ENCODE results near the gene ZNF333.

ZNF333 gene

DNA sequence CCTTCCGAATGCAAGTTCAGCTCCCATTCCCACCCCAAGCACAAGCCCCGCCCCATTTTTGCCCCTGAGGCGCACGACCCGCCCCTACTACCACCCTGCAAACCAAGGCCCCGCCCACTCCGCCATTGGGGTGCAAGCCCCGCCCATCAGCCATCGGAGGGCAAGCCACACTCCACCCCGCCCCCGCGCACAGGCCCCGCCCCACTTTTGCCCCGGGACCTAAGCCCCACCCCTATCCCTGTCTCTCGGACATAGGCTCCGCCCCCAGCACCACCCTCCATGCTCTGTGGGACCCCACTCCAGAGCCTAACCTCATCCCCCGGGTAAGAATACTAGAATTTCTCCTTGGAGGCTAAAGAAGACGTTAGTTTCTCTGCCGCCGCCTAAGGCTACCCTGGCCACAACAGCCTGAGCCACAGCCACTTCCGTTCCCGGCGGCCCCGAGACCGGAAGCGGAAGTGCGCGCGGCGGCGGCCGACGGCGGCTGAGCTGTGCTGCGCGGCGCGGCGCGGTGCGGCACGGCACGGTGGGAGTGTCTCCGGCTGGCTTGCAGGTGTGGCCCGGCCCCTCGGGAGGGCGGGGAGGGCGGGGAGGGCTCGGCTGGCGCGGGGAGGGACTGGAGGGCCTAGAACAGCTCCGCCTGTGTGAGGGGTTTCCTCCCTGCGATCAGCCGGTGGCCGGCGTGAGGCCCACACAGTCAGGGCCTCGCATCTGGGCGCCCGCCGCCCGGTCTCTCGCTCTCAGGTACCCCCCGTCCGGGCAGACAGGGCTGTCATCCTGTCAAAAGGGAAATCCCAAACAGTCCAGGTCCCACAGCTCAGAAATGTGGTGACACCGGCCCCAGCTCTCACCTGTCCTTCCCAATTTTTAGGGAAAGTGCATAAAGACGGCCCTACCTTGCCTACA is at the start of gene ZNF333:
Gene ZNF333, plus strand, starts transcription at position 451 of the 906 bp plus-strand sequence. CDS start 3,444 bp downstream, outside the sequence.
- FAIRE-seq (peak; percentile 95), DNase-seq (ENCODE audit: insufficient read length, low spot score) (peak; percentile 94)

GRCh38 chr19:14648506-14648905 is 41.3 kb upstream of the ZNF333 start:
- FAIRE-seq, result no peak
- DNase-seq (ENCODE audit: insufficient read length, low spot score), result no peak

DNA sequence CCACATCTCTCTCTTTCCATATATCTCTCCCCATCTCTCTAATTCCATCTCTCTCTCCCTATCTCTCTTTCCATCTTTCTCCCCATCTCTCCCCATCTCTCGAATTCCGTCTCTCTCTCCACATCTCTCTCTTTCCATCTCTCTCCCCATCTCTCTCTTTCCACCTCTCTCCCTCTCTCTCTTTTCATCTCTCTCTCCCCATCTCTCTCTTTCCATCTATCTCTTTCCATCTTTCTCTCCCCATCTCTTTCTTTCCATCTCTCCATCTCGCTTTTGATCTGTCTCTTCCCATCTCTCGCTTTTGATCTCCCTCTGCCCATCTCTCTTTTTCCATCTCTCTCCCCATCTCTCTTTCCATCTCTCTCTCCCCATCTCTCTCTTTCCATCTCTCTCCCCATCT is 40.8 kb upstream of the ZNF333 start:
- no peak for FAIRE-seq
- no peak for DNase-seq (ENCODE audit: insufficient read length, low spot score)

DNA sequence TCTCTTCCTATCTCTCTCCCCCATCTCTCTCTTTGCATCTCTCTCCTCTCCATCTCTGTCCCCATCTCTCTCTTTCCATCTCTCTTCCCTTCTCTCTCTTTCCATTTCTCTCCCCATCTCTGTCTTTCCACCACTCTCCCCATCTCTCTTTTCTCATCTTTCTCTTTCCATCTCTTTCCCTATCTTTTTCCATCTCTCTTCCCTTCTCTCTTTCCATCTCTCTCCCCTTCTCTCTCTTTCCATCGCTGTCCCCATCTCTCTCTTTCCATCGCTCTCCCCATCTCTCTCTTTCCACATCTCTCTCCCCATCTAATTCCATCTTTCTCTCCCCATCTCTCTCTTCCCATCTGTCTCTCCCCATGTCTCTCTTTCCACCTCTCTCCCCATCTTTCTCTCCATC is 39.7 kb upstream of the ZNF333 start:
- no peak for DNase-seq (ENCODE audit: insufficient read length, low spot score)
- FAIRE-seq, result no peak

DNA sequence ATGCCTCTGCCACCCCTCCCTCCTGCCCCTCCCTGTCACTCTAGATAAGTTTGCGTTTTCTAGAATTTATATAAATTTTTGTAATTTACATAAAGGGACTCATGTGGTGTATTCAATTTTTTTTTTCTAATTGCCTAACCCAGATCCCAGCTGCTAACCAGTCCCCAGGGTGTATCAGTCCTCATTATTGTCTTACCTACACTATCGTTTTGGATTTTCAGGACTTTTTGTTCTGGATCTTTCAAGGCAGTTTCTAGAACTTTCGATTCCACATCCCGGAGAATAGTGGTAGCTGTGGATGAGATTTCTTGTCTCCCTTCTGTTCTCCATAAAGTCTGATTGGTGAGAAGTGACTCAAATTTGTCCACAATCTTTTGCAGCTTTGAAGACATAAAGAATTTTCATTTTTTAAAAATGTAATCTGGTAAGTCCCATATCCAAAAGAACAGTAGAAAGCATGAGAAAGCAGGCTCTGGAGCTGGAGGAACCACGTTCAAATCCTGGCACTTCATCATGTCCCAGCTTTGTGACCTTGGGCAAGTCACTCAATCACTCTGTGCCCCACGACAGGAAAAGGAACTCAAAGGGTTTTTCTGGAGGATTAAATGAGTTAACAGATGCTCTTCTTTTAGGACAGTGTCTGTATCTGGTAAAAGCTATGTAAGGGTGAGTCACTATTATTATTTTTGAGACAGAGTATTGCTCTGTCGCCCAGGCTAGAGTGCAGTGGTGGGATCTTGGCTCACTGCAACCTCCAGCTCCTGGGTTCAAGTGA is 34.9 kb upstream of the ZNF333 start:
- no peak for FAIRE-seq
- no peak for DNase-seq (ENCODE audit: insufficient read length, low spot score)

- FAIRE-seq, result no peak
- DNase-seq (ENCODE audit: insufficient read length, low spot score), result no peak
Observed at GRCh38 chr19:14655726-14656125, 34.1 kb upstream of the ZNF333 start.

- no peak for FAIRE-seq
- no peak for DNase-seq (ENCODE audit: insufficient read length, low spot score)
Observed at GRCh38 chr19:14659874-14660489, 29.9 kb upstream of the ZNF333 start.

- FAIRE-seq (no peak), DNase-seq (ENCODE audit: insufficient read length, low spot score) (no peak)
Observed at GRCh38 chr19:14661372-14661924, 28.4 kb upstream of the ZNF333 start.

DNA sequence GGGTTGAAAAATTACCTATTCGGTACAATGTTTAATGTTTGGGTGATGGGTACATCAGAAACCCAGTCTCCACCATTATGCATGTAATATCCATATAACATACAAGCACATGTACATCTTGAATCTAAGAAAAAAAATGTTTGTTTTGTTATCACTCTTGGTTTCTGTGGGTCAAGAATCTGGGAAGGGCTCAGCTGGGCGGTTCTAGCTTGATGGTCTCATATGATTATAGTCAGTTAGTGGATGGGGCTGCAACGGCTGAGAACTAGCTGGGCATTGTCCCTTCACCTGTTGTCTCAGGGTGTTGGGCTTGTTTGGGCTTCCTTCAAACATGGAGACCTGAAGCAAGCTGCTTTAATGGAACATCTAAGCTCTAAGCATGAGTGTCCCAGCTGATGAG is 19.9 kb upstream of the ZNF333 start:
- DNase-seq (ENCODE audit: insufficient read length, low spot score), result no peak
- no peak for FAIRE-seq

DNA sequence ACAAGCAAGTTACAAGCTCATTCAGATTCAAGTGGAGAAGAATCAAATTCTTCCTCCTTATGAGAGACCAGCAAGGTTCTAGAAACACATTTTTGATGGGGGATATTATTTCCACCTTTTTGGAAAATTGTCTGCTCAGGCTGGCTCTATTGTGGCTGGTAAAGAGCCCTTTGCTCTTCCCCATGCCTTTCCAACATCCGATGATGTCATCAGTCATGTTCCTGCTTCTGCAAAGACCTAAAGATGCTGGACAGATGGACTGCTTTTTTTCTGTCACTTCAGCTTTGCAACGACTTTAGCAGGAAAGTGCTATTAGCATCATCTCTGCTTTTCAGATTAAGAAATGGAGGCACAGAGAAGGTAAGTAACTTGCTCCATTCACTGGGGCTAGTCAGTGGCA is 19.4 kb upstream of the ZNF333 start:
- FAIRE-seq (no peak), DNase-seq (ENCODE audit: insufficient read length, low spot score) (no peak)

GRCh38 chr19:14672188-14672872 is 17.5 kb upstream of the ZNF333 start:
- no peak for DNase-seq (ENCODE audit: insufficient read length, low spot score)
- no peak for FAIRE-seq

- DNase-seq (ENCODE audit: insufficient read length, low spot score), result no peak
- no peak for FAIRE-seq
Observed at GRCh38 chr19:14673088-14673487, 16.8 kb upstream of the ZNF333 start.

DNA sequence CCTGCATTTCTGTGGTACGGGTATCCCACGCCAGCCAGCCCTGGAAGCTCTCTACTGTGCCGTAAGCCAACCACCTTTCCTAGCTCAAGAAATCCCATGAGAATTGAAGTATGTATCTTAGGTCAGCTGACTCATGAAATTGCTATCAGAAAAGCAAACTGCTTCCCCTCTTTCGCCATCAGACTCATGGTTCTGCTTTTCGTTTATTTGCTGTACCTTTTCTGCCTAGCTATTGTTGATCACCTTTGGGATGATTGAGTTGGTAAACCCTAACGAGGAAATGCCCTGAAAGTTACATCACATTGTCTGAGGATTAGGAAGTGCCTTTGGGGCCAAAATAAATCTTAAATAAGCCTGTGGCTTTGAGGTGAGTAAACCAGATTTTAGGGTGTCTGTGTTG is 15.1 kb upstream of the ZNF333 start, which contains the start of gene ADGRE3:
Gene ADGRE3, minus strand, starts transcription at position 81 of the 400 bp plus-strand sequence. Its CDS starts 74 bp downstream, at position 7.
- DNase-seq (ENCODE audit: insufficient read length, low spot score) (no peak), FAIRE-seq (no peak)

DNA sequence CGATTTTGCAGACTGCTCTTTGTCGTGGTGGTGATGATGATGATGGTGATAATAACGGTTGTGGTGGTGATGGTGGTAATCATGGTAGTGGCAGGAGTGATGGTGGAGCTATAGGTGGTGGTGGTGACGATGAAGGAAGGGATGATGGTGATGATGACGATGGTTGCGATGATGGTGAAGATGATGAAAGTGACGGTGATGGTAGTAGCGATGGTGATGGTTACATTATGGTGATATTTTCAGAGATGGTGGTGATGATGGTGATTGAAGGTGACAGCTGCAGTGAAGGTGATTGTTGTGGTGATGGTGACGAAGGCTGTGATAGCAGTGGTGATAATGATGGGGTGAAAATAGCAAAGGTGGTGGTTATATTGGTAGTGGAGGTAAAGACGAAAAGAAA is 13.1 kb upstream of the ZNF333 start:
- DNase-seq (ENCODE audit: insufficient read length, low spot score) (no peak), FAIRE-seq (peak; percentile 36)

DNA sequence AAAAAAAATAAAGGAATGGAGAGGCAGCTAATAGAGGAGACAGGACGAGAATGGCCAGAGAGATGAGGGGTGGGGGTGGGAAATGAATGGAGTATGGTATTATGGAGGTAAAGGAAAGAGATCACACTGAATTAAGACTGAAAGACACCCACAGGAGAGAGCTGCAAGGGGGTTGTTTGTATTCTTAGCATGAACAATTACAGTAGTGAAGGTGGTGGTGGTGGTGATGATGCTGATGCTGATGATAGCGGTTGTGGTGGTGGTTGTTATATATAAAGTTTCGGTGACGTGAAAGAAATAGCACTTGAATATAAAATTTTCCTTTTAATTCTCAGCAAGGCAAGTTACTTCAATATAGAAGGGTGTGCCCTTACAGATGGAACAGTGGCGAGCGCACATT is 12.4 kb upstream of the ZNF333 start:
- no peak for FAIRE-seq

DNA sequence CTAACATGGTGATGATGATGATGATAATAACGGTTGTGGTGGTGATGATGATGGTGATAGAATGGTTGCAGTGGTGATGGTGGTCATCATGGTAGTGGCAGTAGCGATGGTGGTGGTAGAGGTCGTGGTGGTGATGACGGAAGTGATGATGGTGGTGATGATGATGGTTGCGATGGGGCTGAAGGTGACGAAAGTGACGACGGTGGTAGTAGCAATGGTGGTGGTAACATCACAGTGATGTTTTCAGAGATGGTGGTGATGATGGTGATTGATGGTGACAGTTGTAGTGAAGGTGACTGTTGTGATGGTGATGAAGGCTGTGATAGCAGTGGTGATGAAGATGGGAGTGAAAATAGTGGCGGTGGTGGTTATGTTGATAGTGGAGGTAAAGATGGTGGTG is 11.6 kb upstream of the ZNF333 start:
- FAIRE-seq (peak; percentile 46), DNase-seq (ENCODE audit: insufficient read length, low spot score) (no peak)

More for the DNA sequence above, 12.4 kb upstream of the ZNF333 start:
- no peak for DNase-seq (ENCODE audit: insufficient read length, low spot score)

DNA sequence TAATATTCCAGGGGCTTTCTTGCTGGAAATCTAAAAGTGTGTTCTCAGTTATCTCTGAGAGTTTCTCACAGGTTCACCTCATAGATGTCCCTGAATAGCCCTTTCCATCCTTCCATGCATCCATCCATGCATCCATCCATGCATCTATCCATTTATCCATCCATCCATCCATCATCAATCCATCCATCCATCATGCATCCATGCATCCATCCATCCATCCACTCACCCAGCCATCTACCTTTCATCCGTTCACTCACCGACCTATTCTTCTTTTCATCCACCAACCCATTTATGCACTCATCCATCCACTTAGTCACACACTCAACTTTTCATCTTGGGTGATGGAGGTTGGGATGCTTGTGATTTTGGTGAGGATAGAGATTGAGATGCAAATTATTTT is 7.8 kb upstream of the ZNF333 start:
- FAIRE-seq (no peak), DNase-seq (ENCODE audit: insufficient read length, low spot score) (no peak)

DNA sequence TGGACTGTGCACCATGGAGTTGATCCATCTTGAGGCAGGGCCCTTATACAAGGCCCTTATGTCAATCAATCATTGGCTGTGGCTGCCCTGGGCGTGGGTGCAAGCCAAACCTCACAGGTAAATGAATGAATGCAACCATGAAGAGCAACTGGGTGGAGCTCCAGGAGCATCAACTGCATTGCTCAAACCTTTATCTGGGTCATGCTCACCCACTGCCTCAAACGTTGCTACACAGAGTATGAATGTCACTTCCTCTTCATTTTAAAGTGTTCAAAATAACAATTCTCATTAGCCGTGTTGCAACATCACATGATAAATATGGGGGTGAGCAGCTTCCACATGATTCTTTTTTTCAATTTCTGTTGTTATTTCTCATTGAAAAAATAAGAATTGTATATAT is 6.4 kb upstream of the ZNF333 start:
- FAIRE-seq (no peak), DNase-seq (ENCODE audit: insufficient read length, low spot score) (no peak)

- FAIRE-seq (no peak), DNase-seq (ENCODE audit: insufficient read length, low spot score) (no peak)
Observed at GRCh38 chr19:14686411-14686810, 3.4 kb upstream of the ZNF333 start.

DNA sequence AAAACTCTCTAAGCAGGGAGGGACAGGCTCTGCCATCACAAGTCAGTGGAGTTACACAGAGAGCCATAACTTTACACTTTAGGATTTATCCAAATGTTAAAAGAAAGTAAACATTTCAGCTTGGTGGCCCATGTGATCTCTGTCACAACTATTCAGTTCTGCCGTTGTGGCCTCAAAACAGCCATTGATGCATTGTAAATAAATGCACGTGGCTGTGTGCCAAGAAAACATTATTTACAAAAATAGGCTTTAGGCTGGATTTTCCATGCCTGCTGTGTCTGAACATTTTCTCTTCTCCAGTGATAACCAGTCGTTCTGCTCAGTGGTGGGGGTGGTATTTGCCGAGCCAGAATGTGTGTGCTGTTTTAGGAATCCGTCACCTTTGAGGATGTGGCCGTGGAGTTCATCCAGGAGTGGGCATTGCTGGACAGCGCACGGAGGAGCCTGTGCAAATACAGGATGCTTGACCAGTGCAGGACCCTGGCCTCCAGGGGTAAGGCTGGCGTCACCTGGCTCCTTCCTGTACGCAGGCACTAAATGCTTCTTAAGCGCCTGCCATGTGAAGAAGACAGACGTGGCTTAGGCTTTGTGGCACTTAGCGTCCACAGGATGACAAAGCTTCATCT is 4.9 kb downstream of the ZNF333 start:
- DNase-seq (ENCODE audit: insufficient read length, low spot score) (no peak), FAIRE-seq (no peak)
